Activated naive CD8-positive, alpha-beta T cell treated with anti-CD3 and anti-CD28 coated beads, Interleukin-2, amount 10 ng/mL, durations not matched to agents 7 days and 5 days (primary cell): ENCODE results near the gene TRAF4. TPM values are rescaled to one million over a fixed set of nuclear protein-coding genes. Genes with fewer than 3 reads are reported as not detected.
A peak's percentile ranks its signal among the peaks of the same experiment; 100 is the strongest.

Experiments
- ATAC-seq: fragments of 150-1000 bp; cut with Tn5 transposase; one replicate; pipeline ENCODE4 v1.10.0; 2021; ENCODE audit warnings: low read depth, moderate library complexity
- POLR2A ChIA-PET: fragments of 350-600 bp; sonication (Branson Sonifier 250); formaldehyde crosslinking; loops from one replicate; lab custom pipeline; 2021; ENCODE audit warnings: antibody characterized with exemption; lab: Charles Lee
- DNase-seq: peaks from one replicate; pipeline ENCODE4 v3.0.0; 2021
- H3K27ac Mint-ChIP-seq: one replicate; pipeline ENCODE4 v1.8.0; 2022; ENCODE audit warnings: mild to moderate bottlenecking, mixed read lengths
- H3K27me3 Mint-ChIP-seq: one replicate; pipeline ENCODE4 v1.8.0; 2022; ENCODE audit warnings: mild to moderate bottlenecking, moderate library complexity, mixed read lengths
- H3K36me3 Mint-ChIP-seq: one replicate; pipeline ENCODE4 v1.8.0; 2021; ENCODE audit warnings: mild to moderate bottlenecking, mixed read lengths
- H3K4me1 Mint-ChIP-seq: one replicate; pipeline ENCODE4 v1.8.0; 2021; ENCODE audit warnings: mixed read lengths
- H3K4me3 Mint-ChIP-seq: one replicate; pipeline ENCODE4 v1.8.0; 2022; ENCODE audit warnings: mild to moderate bottlenecking, moderate library complexity, mixed read lengths
- H3K9me3 Mint-ChIP-seq: one replicate; pipeline ENCODE4 v1.8.0; 2021; ENCODE audit warnings: mixed read lengths
- total RNA-seq, 2 experiments: library from RNA; stranded (reverse); gene quantifications; one replicate each; pipeline ENCODE4 v1.2.3, GENCODE V29; 2021

Gene TRAF4
- total RNA-seq, 2 experiments from 2014 or later, result 48.1 to 55.3 TPM

DNA sequence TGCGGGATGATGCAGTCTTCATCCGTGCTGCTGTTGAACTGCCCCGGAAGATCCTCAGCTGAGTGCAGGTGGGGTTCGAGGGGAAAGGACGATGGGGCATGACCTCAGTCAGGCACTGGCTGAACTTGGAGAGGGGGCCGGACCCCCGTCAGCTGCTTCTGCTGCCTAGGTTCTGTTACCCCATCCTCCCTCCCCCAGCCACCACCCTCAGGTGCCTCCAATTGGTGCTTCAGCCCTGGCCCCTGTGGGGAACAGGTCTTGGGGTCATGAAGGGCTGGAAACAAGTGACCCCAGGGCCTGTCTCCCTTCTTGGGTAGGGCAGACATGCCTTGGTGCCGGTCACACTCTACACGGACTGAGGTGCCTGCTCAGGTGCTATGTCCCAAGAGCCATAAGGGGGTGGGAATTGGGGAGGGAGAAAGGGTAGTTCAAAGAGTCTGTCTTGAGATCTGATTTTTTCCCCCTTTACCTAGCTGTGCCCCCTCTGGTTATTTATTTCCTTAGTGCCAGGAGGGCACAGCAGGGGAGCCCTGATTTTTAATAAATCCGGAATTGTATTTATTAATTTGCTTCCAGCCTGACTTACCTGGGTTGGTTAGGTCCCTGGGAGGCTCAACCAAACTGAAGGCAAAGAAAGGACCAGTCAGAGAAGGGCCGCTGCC lies 5.8 kb downstream of the TRAF4 start:
- no peak for DNase-seq
- Mint-ChIP-seq H3K36me3 (peaks cover 2% of the 10 kb centered on the region), H3K27ac (no peak overlapping the region), H3K4me3 (no peak overlapping the region), H3K27me3 (no peaks in the 10 kb centered on the region), H3K9me3 (no peaks in the 10 kb centered on the region), H3K4me1 (peaks cover 21% of the 10 kb centered on the region)
- ATAC-seq, result no peak
- POLR2A ChIA-PET, result interaction anchor here (0.8 to 13.1 kb wide), 4 partner anchors 22 to 38 kb away, joined by 4 to 266 read pairs (median 6); partner anchors contain the start of genes NEK8, PROCA1, RPL23A and TLCD1

DNA sequence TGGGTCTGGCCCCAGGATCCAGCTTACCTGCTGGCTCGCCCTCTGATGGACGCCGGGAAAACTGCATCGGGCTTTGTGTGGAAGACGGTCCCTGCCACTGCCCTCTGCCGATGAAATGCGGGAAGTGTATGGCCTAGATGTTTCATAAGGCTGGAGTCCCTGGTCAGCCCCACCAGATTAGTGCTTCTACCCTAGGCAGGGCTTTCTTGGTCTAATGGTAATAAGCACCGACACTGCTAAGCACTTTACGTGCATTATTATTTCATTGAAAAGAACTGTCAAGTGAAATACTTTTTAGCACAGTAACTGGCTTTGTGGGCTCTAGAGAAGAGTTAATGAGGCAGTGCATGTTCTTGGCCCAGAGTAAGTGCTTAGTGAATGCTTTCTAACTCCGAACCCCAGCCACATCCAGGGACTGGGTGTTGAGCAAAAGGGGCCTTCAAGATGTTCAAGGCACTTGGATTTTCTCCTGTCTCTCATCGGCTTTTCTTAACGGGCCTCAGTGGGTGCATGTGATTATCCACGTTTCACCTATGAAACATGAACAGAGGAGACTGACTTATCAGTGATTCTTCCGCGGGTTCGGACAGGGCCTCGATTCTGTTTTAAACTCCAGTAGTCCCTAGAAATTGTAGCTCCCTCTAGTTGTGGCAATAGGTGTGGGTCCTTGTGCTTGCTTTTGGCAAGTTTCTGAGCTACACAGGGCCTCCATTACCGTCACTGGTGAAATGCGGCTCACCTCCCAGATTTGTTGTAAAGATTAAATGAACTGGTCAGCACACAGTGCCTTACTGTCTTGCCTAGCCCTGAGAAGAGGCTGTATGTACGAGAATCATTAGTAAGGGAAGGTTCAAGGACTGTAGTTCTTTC lies 6.6 kb downstream of the TRAF4 start:
- Mint-ChIP-seq H3K9me3 (no peaks in the 10 kb centered on the region), H3K36me3 (peaks cover 2% of the 10 kb centered on the region), H3K4me1 (peaks cover 19% of the 10 kb centered on the region), H3K27me3 (no peaks in the 10 kb centered on the region), H3K4me3 (no peak overlapping the region), H3K27ac (no peak overlapping the region)
- ATAC-seq, result peak; percentile 76
- DNase-seq, result peak; percentile 88
- POLR2A ChIA-PET, result interaction anchor here (0.8 to 13.1 kb wide), 4 partner anchors 23 to 39 kb away, joined by 4 to 266 read pairs (median 6); partner anchors contain the start of genes NEK8, PROCA1, RPL23A and TLCD1

DNA sequence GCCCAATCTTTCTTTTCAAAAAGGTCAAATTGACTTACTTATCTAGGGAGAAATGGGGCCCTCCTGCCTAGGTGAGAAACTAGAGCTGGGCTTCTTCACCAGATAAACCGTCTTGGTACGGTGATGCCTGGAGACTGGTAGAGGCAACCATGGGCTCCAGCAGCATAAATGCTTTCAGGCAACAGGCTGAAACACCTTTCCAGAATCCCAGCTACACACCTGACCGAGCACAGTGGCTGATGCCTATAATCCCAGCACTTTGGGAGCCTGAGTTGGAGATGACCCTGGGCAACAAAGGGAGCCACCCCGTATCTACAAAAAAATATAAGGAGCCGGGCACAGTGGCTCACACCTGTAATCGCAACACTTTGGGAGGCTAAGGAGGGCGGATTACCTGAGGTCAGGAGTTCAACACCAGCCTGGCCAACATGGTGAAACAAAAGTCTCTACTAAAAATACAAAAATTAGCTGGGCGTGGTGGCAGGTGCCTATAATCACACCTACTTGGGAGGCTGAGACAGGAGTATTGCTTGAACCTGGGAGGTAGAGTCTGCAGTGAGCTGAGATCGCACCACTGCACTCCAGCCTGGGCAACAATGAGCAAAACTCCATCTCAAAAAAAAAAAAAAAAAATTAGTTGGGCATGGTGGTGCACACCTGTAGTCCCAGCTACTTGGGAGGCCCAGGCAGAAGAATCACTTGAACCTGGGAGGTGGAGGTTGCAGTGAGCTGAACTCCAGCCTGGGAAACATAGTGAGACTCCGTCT lies 8.0 kb downstream of the TRAF4 start:
- Mint-ChIP-seq H3K4me1 (peaks cover 12% of the 10 kb centered on the region), H3K27me3 (no peaks in the 10 kb centered on the region), H3K27ac (no peak overlapping the region), H3K36me3 (peaks cover 2% of the 10 kb centered on the region), H3K4me3 (no peak overlapping the region), H3K9me3 (no peaks in the 10 kb centered on the region)
- POLR2A ChIA-PET, result interaction anchor here (0.9 to 13.1 kb wide), 4 partner anchors 8 to 33 kb away, joined by 3 to 266 read pairs (median 5); partner anchors contain the start of genes NEK8, RPL23A and TLCD1
- ATAC-seq (no peak), DNase-seq (no peak)

DNA sequence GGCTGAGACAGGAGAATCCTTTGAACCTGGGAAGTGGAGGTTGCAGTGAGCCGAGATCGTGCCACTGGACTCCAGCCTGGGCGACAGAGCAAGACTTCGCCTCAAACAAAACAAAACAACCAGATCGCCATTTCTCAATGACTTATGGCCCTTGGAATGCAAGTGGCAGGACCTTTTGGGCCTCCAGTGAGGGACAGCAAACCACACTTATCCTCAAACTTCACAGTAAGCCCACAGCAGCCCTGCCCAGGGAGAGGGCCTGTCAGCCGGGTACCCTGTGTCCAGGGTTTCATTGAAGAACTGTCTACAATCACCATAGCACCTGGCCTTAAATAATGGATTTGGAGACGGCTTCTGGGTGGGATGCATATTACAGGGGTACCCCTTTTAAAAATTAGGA lies 11.7 kb downstream of the TRAF4 start:
- peaks cover 2% of the 10 kb centered on the region for H3K4me1 Mint-ChIP-seq
- no peaks in the 10 kb centered on the region for H3K27me3 Mint-ChIP-seq
- no peak for DNase-seq
- no peak for ATAC-seq
- H3K27ac Mint-ChIP-seq, result no peak overlapping the region
- H3K4me3 Mint-ChIP-seq, result no peak overlapping the region
- no peaks in the 10 kb centered on the region for H3K9me3 Mint-ChIP-seq
- POLR2A ChIA-PET, result interaction anchor here (13.1 kb wide), 1 partner anchor 28 kb away, joined by 266 read pairs; the partner anchor contains the start of genes NEK8 and TLCD1
- H3K36me3 Mint-ChIP-seq, result peaks cover 4% of the 10 kb centered on the region

DNA sequence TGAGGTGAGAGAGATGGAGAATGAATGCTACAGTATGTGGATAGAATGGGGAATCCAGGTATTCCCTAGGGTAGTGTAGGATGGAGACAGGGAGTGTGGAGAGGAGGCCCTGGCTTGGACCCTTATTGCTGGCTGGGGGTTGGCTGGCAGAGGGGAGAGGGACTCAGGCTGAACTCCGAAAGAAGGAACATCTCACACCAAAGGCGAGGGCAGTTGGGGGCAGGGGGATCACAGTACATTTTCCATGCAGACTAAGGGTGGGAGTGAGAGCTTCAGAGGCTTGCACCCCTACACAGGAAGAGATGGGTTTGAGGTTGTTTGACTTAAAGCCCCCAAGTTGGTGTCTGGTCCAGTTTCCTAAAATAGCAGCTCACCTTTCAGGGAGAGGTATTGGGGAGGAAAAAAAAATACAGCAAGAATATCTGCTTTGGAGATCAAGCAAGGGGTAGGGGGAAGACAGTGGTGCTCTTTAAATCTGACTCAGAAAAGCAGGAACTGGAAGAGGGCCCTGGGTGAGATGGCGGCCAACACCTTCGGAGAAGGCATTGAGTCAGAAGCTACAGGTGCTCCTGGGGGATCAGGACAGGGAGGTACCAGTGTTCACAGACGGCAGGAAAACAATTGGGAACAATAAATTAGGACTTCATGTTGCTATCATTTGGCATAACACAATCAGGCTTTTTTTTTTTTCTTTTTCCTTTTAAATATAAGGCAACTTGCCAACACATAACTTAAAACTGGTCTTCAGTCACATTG lies 12.4 kb downstream of the TRAF4 start:
- DNase-seq, result no peak
- POLR2A ChIA-PET, result interaction anchor here (0.7 kb wide), 1 partner anchor 28 kb away, joined by 3 read pairs; no protein-coding TSS in a partner anchor
- H3K27me3 Mint-ChIP-seq, result no peaks in the 10 kb centered on the region
- H3K4me3 Mint-ChIP-seq, result no peak overlapping the region
- ATAC-seq, result no peak
- H3K4me1 Mint-ChIP-seq, result peaks cover 3% of the 10 kb centered on the region
- H3K27ac Mint-ChIP-seq, result peak overlapping the region; percentile 15
- peaks cover 4% of the 10 kb centered on the region for H3K36me3 Mint-ChIP-seq
- no peaks in the 10 kb centered on the region for H3K9me3 Mint-ChIP-seq

DNA sequence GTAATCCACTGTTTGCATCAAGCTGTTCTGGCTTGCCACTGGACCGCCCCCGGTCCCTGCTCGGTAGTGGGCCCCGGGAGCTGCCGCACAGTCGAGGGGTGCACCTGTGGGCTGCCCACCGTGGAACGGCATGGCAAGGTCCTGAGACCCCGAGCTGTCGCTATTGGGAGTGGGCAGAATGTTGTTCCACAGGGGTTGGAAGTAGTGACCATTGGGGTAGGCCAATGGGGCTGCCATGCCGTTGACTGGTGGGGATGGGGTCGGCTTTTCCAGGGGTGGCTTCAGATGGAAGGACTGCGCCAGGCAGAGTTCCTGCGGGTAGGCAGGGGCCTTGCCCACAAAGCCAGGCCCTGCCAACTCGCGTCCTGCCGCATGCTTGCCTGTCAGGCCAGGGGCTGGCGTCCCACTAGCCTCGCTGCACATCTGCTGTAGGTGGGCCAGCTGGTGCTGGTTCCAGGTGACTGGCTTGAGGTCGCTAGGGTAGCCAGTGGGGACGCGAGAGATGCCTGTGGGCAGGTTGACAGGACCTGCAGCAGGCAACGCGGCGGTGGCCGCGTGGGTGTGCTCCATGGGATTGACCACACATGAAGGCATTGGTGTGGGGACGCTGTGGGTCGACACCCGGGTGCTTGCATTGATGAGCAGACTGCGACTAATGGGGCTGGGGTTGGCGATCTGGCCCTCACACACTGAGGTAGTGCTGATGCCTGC lies 14.8 kb downstream of the TRAF4 start:
- no peaks in the 10 kb centered on the region for H3K9me3 Mint-ChIP-seq
- POLR2A ChIA-PET, result no interaction called here
- no peaks in the 10 kb centered on the region for H3K27me3 Mint-ChIP-seq
- H3K27ac Mint-ChIP-seq, result no peak overlapping the region
- H3K36me3 Mint-ChIP-seq, result peaks cover 4% of the 10 kb centered on the region
- ATAC-seq, result no peak
- peaks cover 8% of the 10 kb centered on the region for H3K4me1 Mint-ChIP-seq
- no peak overlapping the region for H3K4me3 Mint-ChIP-seq
- DNase-seq, result no peak

DNA sequence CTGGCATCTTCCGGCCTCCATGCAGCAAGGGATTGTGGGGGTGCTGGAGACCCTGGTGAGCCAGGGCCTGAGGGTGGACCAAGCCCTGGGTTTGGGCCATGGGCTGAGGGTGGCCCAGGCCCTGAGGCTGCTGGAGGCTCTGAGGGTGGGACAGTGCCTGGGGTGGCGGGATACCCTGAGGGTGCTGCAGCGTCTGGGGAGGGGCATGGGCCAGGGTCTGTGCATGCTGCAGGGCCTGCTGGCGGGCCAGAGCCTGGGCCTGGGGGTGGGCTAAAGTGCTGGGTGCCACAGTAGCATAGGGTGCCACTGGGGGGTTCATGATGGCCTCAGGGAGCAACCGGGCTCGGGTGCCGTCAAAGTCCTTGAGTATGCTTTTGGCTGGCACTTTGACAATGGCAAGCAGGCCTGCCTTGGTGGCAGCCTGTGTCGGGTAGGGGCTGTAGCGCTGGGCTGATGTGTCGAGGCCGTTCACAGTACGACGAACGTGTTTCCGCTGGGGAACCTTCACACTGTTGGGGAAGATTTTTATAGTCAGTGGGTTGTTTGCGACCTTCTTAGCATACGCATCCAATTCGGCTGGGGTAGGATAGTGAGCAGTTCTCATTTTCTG lies 15.6 kb downstream of the TRAF4 start:
- Mint-ChIP-seq H3K27ac (no peak overlapping the region), H3K9me3 (no peaks in the 10 kb centered on the region), H3K36me3 (peaks cover 6% of the 10 kb centered on the region), H3K27me3 (no peaks in the 10 kb centered on the region), H3K4me3 (no peak overlapping the region), H3K4me1 (peaks cover 10% of the 10 kb centered on the region)
- ATAC-seq (no peak), DNase-seq (no peak)
- POLR2A ChIA-PET, result no interaction called here

DNA sequence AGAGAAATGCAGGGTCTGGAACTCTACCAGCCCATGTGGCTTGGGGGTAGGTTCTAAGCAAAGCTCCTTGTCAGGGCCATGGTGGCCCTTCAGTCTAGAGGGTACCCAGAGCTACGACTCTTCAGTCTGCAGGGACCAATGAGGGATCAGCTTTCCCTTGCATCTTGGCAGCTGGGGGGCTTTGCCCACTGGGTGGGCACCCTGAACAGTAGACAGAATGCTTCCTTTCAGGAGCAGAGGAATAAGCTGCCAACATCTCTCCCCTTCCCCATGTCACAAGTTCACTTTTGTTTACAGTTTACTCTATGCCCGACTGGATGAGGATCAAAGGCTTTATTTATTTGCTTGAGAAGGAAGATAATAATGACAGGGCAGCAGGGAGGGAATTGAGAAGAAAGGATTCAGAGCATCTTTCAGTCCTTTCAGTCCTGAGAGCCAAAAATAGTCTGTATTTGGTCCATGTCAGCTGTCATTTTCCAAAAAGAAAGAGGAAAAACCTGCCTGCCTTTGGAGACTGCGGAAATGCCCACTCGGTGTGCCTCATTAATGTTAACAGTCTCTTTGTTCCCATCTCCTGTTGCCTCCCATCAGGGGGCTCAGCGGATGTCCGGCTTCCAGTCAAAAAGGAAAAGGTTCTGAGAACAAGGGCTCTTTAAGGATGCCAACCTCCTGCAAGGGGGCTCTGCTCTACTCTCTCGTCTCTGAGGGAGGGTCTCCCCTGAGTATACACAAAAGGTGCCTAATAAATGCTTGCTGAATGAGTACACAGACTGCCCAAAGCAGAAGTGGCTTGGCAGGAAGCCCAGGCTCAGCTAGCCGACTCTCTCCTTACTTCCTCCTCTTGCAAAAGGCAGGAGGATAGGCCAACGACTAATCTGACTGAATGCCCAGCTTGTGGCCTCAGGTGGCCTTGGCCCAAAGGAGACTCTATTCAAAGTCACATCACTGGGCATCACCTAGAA lies 17.1 kb downstream of the TRAF4 start:
- Mint-ChIP-seq H3K36me3 (peaks cover 6% of the 10 kb centered on the region), H3K27ac (no peak overlapping the region), H3K9me3 (no peaks in the 10 kb centered on the region), H3K4me3 (no peak overlapping the region), H3K27me3 (no peaks in the 10 kb centered on the region), H3K4me1 (peaks cover 11% of the 10 kb centered on the region)
- DNase-seq (no peak), ATAC-seq (no peak)
- POLR2A ChIA-PET, result interaction anchor here (1.8 kb wide), 1 partner anchor 34 kb away, joined by 6 read pairs; no protein-coding TSS in a partner anchor

DNA sequence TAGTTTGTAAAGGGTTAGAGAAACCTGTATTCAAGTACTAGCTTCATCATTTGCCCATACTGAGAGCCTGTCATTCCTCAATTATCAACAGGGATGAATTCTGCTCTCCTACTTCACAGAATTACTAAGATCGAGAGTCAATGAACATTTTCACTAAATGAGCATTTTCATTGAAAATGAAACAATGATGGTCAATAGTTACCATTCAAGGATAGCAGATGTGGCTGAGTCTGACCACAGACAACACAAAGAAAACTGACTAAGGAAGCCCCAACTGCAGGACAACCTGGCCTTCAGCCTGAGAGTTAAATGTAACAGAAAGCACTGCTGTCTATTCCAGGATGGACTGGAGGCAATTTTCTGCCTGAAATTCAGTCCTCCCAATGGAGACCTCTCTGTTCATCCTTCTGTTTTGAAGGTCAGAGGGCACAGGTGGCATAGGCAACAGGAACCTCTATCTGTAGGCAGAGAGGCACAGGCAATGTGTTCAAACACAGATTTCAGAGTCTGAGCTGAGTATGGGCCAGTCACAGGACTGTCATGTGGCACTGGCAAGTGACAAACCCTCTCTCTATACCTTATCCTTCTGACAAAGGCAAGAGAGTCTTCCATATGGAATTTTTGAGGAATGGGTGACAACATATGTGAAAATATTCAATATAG lies 19.5 kb downstream of the TRAF4 start:
- H3K9me3 Mint-ChIP-seq, result no peaks in the 10 kb centered on the region
- H3K27me3 Mint-ChIP-seq, result no peaks in the 10 kb centered on the region
- no peak overlapping the region for H3K4me3 Mint-ChIP-seq
- ATAC-seq, result peak; percentile 28
- H3K36me3 Mint-ChIP-seq, result peaks cover 2% of the 10 kb centered on the region
- H3K27ac Mint-ChIP-seq, result no peak overlapping the region
- POLR2A ChIA-PET, result interaction anchor here (0.8 to 2.8 kb wide), 6 partner anchors 36 to 140 kb away, joined by 3 to 13 read pairs (median 4); partner anchors contain the start of genes FAM222B and TLCD1
- H3K4me1 Mint-ChIP-seq, result peaks cover 9% of the 10 kb centered on the region
- no peak for DNase-seq

DNA sequence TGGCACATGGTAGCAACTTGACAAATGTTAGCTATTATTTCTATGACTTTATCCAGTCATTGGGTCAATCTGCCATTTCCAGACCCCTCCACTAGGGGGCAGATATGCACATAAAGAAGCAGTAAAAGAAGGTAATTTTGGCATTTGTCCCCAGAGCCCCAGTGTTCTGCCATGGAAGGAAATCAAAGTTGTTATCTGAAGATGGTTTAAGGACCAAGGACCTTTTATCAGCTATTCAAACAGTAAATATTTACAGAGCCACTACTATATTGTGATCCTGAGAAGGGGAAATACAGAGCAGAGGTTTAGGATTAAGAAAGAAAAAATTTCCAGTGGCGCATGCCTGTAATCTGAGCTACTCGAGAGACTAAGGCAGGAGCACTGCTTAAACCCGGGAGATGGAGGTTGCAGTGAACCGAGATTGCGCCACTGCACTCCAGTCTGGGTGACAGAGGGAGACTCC lies 20.0 kb downstream of the TRAF4 start:
- H3K27ac Mint-ChIP-seq, result peak overlapping the region; percentile 66
- POLR2A ChIA-PET, result interaction anchor here (0.8 to 2.8 kb wide), 6 partner anchors 37 to 140 kb away, joined by 3 to 13 read pairs (median 4); partner anchors contain the start of genes FAM222B and TLCD1
- DNase-seq, result no peak
- peaks cover 2% of the 10 kb centered on the region for H3K36me3 Mint-ChIP-seq
- no peaks in the 10 kb centered on the region for H3K27me3 Mint-ChIP-seq
- no peaks in the 10 kb centered on the region for H3K9me3 Mint-ChIP-seq
- ATAC-seq, result peak; percentile 67
- H3K4me1 Mint-ChIP-seq, result peaks cover 9% of the 10 kb centered on the region
- no peak overlapping the region for H3K4me3 Mint-ChIP-seq
